ENCODE measurements around the gene PADI1.

DNA sequence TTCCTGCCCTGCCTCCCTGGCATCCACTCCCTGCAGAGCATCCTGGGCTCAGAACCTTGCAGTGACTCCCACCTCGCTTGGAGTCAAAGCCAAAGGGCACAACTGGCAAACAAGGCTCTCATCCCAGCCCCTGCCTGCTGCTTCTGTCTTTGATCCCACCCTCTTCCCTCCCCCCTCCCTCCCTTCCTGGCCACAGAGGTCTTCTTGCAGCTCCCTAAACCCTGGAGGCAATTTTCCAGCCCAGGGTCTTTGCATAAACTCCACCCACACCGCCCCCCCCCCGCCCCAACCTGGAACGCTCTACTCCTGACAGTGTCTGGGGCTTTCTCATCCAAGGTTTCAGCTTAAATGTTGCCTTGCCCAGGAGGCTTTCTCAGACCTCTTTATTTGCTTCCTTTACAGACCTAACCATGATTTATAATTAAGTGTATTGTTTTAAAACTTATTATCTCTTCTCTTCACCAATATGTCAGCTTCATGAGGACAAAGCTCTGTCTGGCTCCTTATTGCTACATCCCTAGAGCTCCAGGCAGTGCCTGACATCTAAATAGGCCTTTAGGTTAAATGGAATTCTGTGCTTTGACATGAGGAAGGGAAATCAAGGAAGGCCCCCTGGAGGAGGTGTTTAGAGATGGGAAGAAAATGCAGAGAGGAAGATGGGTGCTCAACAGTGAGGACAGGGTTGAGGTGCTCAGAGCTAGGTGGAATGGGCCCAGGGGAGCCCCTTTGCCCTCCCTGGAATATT lies 37.7 kb upstream of the PADI1 start:
- TF ChIP-seq POLR2A (IDR thresholded peaks at IDR 0.05; ENCODE audit: low read length) (no peak), GATA1 (IDR thresholded peaks at IDR 0.05; ENCODE audit: low read depth, low read length) (no peak)

Data from erythroblast (primary cell).